ENCODE measurements around the gene BMPR1B. TPM values are rescaled to one million over a fixed set of nuclear protein-coding genes. Genes with fewer than 3 reads are reported as not detected.

The BMPR1B gene
- total RNA-seq, 2 donors from 2014 or later = 0.10 to 0.24 TPM

GRCh38 chr4:95080969-95081368, 323.2 kb downstream of the BMPR1B start:
- no peaks in the 10 kb centered on the region for H3K27me3 ChIP-seq
- intact Hi-C loops (cut with DNase I) = no loop called here
- H3K9ac ChIP-seq (ENCODE audit: low read depth in 2 of 2, low read length in 2 of 2) = no peak overlapping the region
- no peaks in the 10 kb centered on the region for H3K36me3 ChIP-seq
- TF ChIP-seq CTCF (IDR thresholded peaks at IDR 0.05) = no peak
- no peak for DNase-seq
- H3K4me1 ChIP-seq = no peaks in the 10 kb centered on the region
- no peak overlapping the region for H3K27ac ChIP-seq
- no peak overlapping the region for H3K4me3 ChIP-seq
- H3K9me3 ChIP-seq = no peaks in the 10 kb centered on the region

DNA sequence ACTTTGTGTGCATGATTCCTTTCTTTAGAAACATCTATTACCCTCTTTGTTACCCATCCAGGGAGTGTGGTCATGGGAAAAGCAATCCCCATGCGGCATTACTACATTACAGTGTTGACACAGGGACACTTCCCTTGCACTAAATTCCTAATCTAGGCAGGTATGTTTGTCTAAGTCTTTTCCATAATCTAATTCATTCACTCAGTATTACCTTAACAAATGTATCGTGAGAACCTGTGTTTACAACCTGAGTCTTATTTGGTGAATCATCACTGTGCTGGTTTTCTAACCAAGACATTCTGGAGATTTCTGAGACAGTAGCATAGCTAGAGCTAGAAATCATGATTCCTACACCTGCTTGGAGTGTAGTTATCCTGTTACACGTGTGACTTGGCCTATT, 326.8 kb downstream of the BMPR1B start:
- H3K4me3 ChIP-seq = no peak overlapping the region
- no peaks in the 10 kb centered on the region for H3K36me3 ChIP-seq
- DNase-seq = no peak
- H3K27me3 ChIP-seq = no peaks in the 10 kb centered on the region
- H3K9me3 ChIP-seq = no peaks in the 10 kb centered on the region
- no peak overlapping the region for H3K27ac ChIP-seq
- intact Hi-C loops (cut with DNase I) = no loop called here
- no peak for TF ChIP-seq CTCF (IDR thresholded peaks at IDR 0.05)
- H3K9ac ChIP-seq (ENCODE audit: low read depth in 2 of 2, low read length in 2 of 2) = no peak overlapping the region
- no peaks in the 10 kb centered on the region for H3K4me1 ChIP-seq

DNA sequence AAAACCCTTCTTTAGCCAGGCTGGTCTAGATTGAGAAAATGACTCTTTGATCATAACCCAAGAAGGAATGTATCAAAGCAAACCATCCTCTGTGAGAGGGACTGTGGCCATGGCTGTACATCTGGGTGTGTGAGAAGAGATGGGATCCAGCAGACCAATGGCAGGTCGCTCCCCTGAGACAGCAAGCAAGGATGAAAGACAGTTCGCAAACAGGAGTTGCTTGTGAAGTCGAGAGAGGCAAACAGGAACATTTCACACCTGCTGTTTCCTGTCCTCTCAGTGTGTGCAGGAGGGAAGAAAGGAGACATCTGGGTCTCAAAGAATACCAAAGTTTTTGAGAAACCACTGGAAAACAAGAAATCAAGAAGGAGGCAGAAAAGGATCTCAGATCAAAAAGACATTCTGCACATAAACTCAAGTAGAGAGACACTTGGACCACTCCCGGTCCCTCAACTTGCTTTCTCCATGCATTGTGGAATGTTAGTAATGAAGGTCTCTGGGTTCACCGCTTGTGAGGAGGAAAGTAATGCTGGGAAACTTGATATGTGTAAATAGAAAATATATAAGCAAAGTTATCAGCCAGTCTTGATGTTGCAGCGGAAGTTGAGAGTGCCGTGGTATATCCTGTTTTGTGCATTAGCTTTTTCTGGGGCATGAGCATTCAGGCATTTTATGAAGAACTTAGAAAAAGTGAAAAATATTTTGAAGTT, 327.5 kb downstream of the BMPR1B start:
- TF ChIP-seq CTCF (IDR thresholded peaks at IDR 0.05) = no peak
- Histone ChIP-seq H3K4me3 (no peak overlapping the region), H3K4me1 (no peaks in the 10 kb centered on the region), H3K27me3 (no peaks in the 10 kb centered on the region), H3K36me3 (no peaks in the 10 kb centered on the region), H3K9ac (ENCODE audit: low read depth in 2 of 2, low read length in 2 of 2) (no peak overlapping the region), H3K27ac (no peak overlapping the region), H3K9me3 (no peaks in the 10 kb centered on the region)
- intact Hi-C loops (cut with DNase I) = no loop called here
- DNase-seq = no peak

- Histone ChIP-seq H3K27ac (no peak overlapping the region), H3K4me1 (no peaks in the 10 kb centered on the region), H3K9me3 (no peaks in the 10 kb centered on the region), H3K36me3 (no peaks in the 10 kb centered on the region), H3K27me3 (no peaks in the 10 kb centered on the region), H3K4me3 (no peak overlapping the region), H3K9ac (ENCODE audit: low read depth in 2 of 2, low read length in 2 of 2) (no peak overlapping the region)
- no peak for DNase-seq
- TF ChIP-seq CTCF (IDR thresholded peaks at IDR 0.05) = no peak
- intact Hi-C loops (cut with DNase I) = no loop called here
These were observed 328.8 kb downstream of the BMPR1B start for GRCh38 chr4:95086551-95086950.

- H3K27ac ChIP-seq = no peak overlapping the region
- no peaks in the 10 kb centered on the region for H3K4me1 ChIP-seq
- no peak overlapping the region for H3K9ac ChIP-seq (ENCODE audit: low read depth in 2 of 2, low read length in 2 of 2)
- intact Hi-C loops (cut with DNase I) = no loop called here
- H3K9me3 ChIP-seq = no peaks in the 10 kb centered on the region
- H3K36me3 ChIP-seq = no peaks in the 10 kb centered on the region
- no peak overlapping the region for H3K4me3 ChIP-seq
- DNase-seq = no peak
- no peaks in the 10 kb centered on the region for H3K27me3 ChIP-seq
- TF ChIP-seq CTCF (IDR thresholded peaks at IDR 0.05) = no peak
These were observed 330.1 kb downstream of the BMPR1B start for GRCh38 chr4:95087657-95088455.
